Nucleus accumbens (tissue), 56 donors: ENCODE results near the gene VWA7.

Experiments
- DNase-seq, 56 donors: peaks; one replicate each; lab custom pipeline; 2025; lab: John Stamatoyannopoulos, UW

VWA7 gene

GRCh38 chr6:31733734-31734133 lies 43.4 kb downstream of the VWA7 start:
- DNase-seq, result no peak

- no peak for DNase-seq
These were observed 45.1 kb downstream of the VWA7 start for GRCh38 chr6:31732029-31732428.

GRCh38 chr6:31730631-31731086 lies 46.5 kb downstream of the VWA7 start:
- DNase-seq, result no peak

- peak in 47 of 56 donors; percentile 20 to 83 (median 61) for DNase-seq
These were observed 47.0 kb downstream of the VWA7 start for GRCh38 chr6:31729979-31730630.

- peak in 54 of 56 donors; percentile 40 to 89 (median 70) for DNase-seq
These were observed 47.6 kb downstream of the VWA7 start for GRCh38 chr6:31729515-31729978.

- peak in 1 of 56 donors; percentile 32 for DNase-seq
These were observed 48.2 kb downstream of the VWA7 start, which contains the start of gene DDAH2 for GRCh38 chr6:31728767-31729514. TSS of gene DDAH2 (minus strand) at chr6:31729299. CDS start at chr6:31729161, 138 bp downstream.

GRCh38 chr6:31727717-31728671 lies 49.1 kb downstream of the VWA7 start:
- no peak for DNase-seq

GRCh38 chr6:31727034-31727716 lies 50.0 kb downstream of the VWA7 start:
- peak in 2 of 56 donors; percentile 9 to 11 for DNase-seq

- peak in 1 of 56 donors; percentile 2 for DNase-seq
These were observed 51.4 kb downstream of the VWA7 start for GRCh38 chr6:31725502-31726350.

GRCh38 chr6:31723980-31724691 lies 53.0 kb downstream of the VWA7 start:
- DNase-seq, result no peak

- no peak for DNase-seq
These were observed 53.7 kb downstream of the VWA7 start, which contains the start of gene MPIG6B for GRCh38 chr6:31723245-31723979. TSS of gene MPIG6B (plus strand) at chr6:31723373. CDS start at chr6:31723384, 11 bp downstream.

GRCh38 chr6:31722173-31722572 lies 55.0 kb downstream of the VWA7 start:
- no peak for DNase-seq

GRCh38 chr6:31721351-31722020 lies 55.6 kb downstream of the VWA7 start, which contains the start of gene LY6G6C:
TSS of gene LY6G6C (minus strand) at chr6:31721746. CDS start at chr6:31721679, 67 bp downstream.
- DNase-seq, result no peak

- DNase-seq, result no peak
These were observed 56.8 kb downstream of the VWA7 start for GRCh38 chr6:31720196-31720770.

- DNase-seq, result no peak
These were observed 58.1 kb downstream of the VWA7 start for GRCh38 chr6:31719001-31719400.

- no peak for DNase-seq
These were observed 58.9 kb downstream of the VWA7 start for GRCh38 chr6:31718265-31718664.
